ENCODE data around the gene TPP2. TPM values are rescaled to one million over a fixed set of nuclear protein-coding genes. Genes with fewer than 3 reads are reported as not detected.

TPP2 gene
- total and polyA plus RNA-seq, 4 donors: 14.0 to 55.6 (median 22.4) TPM

DNA sequence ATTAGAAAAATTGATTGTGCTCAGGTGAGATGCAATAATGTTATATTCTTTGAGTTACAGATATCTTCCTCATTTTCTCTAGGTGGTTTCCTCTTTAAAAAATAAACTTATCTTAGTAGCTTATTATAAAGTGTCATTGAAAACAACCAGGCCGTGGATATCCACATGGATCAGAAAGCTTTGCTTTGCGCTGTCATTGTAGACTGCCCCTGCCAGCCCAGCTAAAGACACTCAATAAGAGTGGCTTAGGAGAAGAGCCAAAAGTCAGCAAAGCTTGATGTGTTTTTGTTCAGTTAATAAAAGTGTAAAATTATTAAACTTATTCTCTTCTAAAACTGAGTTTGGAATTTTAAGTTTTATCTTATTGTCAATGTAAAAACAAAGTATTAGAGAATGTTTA lies 34.4 kb downstream of the TPP2 start:
- no peak overlapping the region for H3K9ac ChIP-seq (ENCODE audit: low read depth in 1 of 2, low read length in 2 of 2)
- H3K27me3 ChIP-seq (ENCODE audit: control insufficient read depth in 4 of 4, insufficient read depth in 4 of 4, low read length in 3 of 4): no peaks in the 10 kb centered on the region
- no peaks in the 10 kb centered on the region for H3K9me3 ChIP-seq (ENCODE audit: control insufficient read depth in 4 of 4, low read length in 3 of 4)
- no peak overlapping the region for H3K4me3 ChIP-seq (ENCODE audit: low read depth in 1 of 3, low read length in 3 of 3)
- WGBS: 98% methylated on average over 2 of the region's 2 CpGs
- peaks cover 9 to 75% (median 53%) of the 10 kb centered on the region in 4 donors for H3K36me3 ChIP-seq (ENCODE audit: control insufficient read depth in 4 of 4, insufficient read depth in 3 of 4, low read depth in 1 of 4, low read length in 3 of 4)
- no peak for DNase-seq (ENCODE audit: low spot score)
- TF ChIP-seq JUND (IDR thresholded peaks at IDR 0.05): no peak
- TF ChIP-seq EGR1 (IDR thresholded peaks at IDR 0.05; ENCODE audit: low read depth in 2 of 2): no peak
- TF ChIP-seq HNF4G (IDR thresholded peaks at IDR 0.05): no peak
- TF ChIP-seq HNF4A (conservative IDR thresholded peaks at IDR 0.05): no peak
- TF ChIP-seq, protein P1, sequence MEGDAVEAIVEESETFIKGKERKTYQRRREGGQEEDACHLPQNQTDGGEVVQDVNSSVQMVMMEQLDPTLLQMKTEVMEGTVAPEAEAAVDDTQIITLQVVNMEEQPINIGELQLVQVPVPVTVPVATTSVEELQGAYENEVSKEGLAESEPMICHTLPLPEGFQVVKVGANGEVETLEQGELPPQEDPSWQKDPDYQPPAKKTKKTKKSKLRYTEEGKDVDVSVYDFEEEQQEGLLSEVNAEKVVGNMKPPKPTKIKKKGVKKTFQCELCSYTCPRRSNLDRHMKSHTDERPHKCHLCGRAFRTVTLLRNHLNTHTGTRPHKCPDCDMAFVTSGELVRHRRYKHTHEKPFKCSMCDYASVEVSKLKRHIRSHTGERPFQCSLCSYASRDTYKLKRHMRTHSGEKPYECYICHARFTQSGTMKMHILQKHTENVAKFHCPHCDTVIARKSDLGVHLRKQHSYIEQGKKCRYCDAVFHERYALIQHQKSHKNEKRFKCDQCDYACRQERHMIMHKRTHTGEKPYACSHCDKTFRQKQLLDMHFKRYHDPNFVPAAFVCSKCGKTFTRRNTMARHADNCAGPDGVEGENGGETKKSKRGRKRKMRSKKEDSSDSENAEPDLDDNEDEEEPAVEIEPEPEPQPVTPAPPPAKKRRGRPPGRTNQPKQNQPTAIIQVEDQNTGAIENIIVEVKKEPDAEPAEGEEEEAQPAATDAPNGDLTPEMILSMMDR (IDR thresholded peaks at IDR 0.05; ENCODE audit: low read depth, low read length, missing input control): no peak
- TF ChIP-seq, protein P2, sequence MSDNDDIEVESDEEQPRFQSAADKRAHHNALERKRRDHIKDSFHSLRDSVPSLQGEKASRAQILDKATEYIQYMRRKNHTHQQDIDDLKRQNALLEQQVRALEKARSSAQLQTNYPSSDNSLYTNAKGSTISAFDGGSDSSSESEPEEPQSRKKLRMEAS (IDR thresholded peaks at IDR 0.05): no peak
- TF ChIP-seq NR2F2 (IDR thresholded peaks at IDR 0.05): no peak
- no peak for TF ChIP-seq GABPA (IDR thresholded peaks at IDR 0.05 in 1 of 2, conservative IDR thresholded peaks at IDR 0.05 in 1 of 2)
- TF ChIP-seq, protein P3, sequence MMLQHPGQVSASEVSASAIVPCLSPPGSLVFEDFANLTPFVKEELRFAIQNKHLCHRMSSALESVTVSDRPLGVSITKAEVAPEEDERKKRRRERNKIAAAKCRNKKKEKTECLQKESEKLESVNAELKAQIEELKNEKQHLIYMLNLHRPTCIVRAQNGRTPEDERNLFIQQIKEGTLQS (IDR thresholded peaks at IDR 0.05): no peak
- no peak for TF ChIP-seq FOXA2 (IDR thresholded peaks at IDR 0.05)
- no peak for TF ChIP-seq RAD21 (IDR thresholded peaks at IDR 0.05)
- TF ChIP-seq, protein P4, sequence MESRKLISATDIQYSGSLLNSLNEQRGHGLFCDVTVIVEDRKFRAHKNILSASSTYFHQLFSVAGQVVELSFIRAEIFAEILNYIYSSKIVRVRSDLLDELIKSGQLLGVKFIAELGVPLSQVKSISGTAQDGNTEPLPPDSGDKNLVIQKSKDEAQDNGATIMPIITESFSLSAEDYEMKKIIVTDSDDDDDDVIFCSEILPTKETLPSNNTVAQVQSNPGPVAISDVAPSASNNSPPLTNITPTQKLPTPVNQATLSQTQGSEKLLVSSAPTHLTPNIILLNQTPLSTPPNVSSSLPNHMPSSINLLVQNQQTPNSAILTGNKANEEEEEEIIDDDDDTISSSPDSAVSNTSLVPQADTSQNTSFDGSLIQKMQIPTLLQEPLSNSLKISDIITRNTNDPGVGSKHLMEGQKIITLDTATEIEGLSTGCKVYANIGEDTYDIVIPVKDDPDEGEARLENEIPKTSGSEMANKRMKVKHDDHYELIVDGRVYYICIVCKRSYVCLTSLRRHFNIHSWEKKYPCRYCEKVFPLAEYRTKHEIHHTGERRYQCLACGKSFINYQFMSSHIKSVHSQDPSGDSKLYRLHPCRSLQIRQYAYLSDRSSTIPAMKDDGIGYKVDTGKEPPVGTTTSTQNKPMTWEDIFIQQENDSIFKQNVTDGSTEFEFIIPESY (IDR thresholded peaks at IDR 0.05): no peak
- H3K4me1 ChIP-seq (ENCODE audit: control insufficient read depth in 4 of 4, insufficient read depth in 4 of 4, low read length in 3 of 4): peaks cover 0 to 8% (median 5%) of the 10 kb centered on the region in 4 donors
- H3K27ac ChIP-seq (ENCODE audit: low read depth in 1 of 2, low read length in 2 of 2): no peak overlapping the region

- 89% methylated on average over 3 of the region's 3 CpGs for WGBS
- Histone ChIP-seq H3K27ac (ENCODE audit: low read depth in 1 of 2, low read length in 2 of 2) (no peak overlapping the region), H3K9ac (ENCODE audit: low read depth in 1 of 2, low read length in 2 of 2) (no peak overlapping the region), H3K4me1 (ENCODE audit: control insufficient read depth in 4 of 4, insufficient read depth in 4 of 4, low read length in 3 of 4) (peaks cover 2 to 11% (median 8%) of the 10 kb centered on the region in 4 donors), H3K4me3 (ENCODE audit: low read depth in 1 of 3, low read length in 3 of 3) (no peak overlapping the region), H3K9me3 (ENCODE audit: control insufficient read depth in 4 of 4, low read length in 3 of 4) (no peaks in the 10 kb centered on the region), H3K27me3 (ENCODE audit: control insufficient read depth in 4 of 4, insufficient read depth in 4 of 4, low read length in 3 of 4) (no peaks in the 10 kb centered on the region), H3K36me3 (ENCODE audit: control insufficient read depth in 4 of 4, insufficient read depth in 3 of 4, low read depth in 1 of 4, low read length in 3 of 4) (peaks cover 7 to 75% (median 65%) of the 10 kb centered on the region in 4 donors)
- no peak for DNase-seq (ENCODE audit: low spot score)
- TF ChIP-seq NR2F2 (IDR thresholded peaks at IDR 0.05): peak; percentile 71
- TF ChIP-seq RAD21 (IDR thresholded peaks at IDR 0.05): no peak
Measured at GRCh38 chr13:102638741-102639140, 42.0 kb downstream of the TPP2 start.

DNA sequence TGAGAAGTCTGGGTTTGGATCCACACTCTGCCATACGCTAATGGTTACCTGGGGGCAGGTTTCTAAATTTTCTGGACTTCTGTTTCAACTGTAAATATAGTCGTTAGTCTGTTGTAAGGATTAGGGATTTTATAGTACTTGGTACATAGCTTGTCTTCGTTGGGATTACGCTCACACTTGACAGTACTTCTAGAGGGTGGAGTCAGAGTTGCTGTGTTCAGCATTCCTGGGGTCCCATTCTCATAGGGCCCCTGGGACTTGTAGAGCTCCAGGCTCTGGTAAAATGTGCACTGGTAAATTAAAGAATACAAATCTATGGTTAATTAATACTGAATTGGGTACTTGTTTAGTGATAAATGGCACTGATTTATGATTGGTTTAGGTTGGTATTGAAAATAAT lies 45.2 kb downstream of the TPP2 start:
- H3K9ac ChIP-seq (ENCODE audit: low read depth in 1 of 2, low read length in 2 of 2): no peak overlapping the region

More for the DNA sequence above, 45.2 kb downstream of the TPP2 start:
- H3K9me3 ChIP-seq (ENCODE audit: control insufficient read depth in 4 of 4, low read length in 3 of 4): no peaks in the 10 kb centered on the region
- H3K4me1 ChIP-seq (ENCODE audit: control insufficient read depth in 4 of 4, insufficient read depth in 4 of 4, low read length in 3 of 4): peaks cover 2 to 11% (median 8%) of the 10 kb centered on the region in 4 donors
- WGBS: 65% methylated on average over 4 of the region's 4 CpGs
- no peak overlapping the region for H3K4me3 ChIP-seq (ENCODE audit: low read depth in 1 of 3, low read length in 3 of 3)
- H3K27me3 ChIP-seq (ENCODE audit: control insufficient read depth in 4 of 4, insufficient read depth in 4 of 4, low read length in 3 of 4): no peaks in the 10 kb centered on the region
- DNase-seq (ENCODE audit: low spot score): no peak
- H3K36me3 ChIP-seq (ENCODE audit: control insufficient read depth in 4 of 4, insufficient read depth in 3 of 4, low read depth in 1 of 4, low read length in 3 of 4): peaks cover 5 to 66% (median 59%) of the 10 kb centered on the region in 4 donors
- no peak overlapping the region for H3K27ac ChIP-seq (ENCODE audit: low read depth in 1 of 2, low read length in 2 of 2)
- TF ChIP-seq, protein P1 (IDR thresholded peaks at IDR 0.05; ENCODE audit: low read depth, low read length, missing input control): no peak
- TF ChIP-seq RXRA (IDR thresholded peaks at IDR 0.05) (no peak), NR2F2 (IDR thresholded peaks at IDR 0.05) (no peak), RAD21 (IDR thresholded peaks at IDR 0.05) (no peak), REST (IDR thresholded peaks at IDR 0.05) (no peak), GABPA (IDR thresholded peaks at IDR 0.05 in 1 of 2, conservative IDR thresholded peaks at IDR 0.05 in 1 of 2) (no peak), YY1 (IDR thresholded peaks at IDR 0.05) (no peak), SP1 (IDR thresholded peaks at IDR 0.05) (no peak), HNF4G (IDR thresholded peaks at IDR 0.05) (no peak), JUND (IDR thresholded peaks at IDR 0.05) (no peak)
- TF ChIP-seq, protein P3 (IDR thresholded peaks at IDR 0.05): no peak

Measured in liver (tissue), 9 donors.